K562 (cell line): ENCODE data around the gene MRPL27. TPM values are rescaled to one million over a fixed set of nuclear protein-coding genes. Genes with fewer than 3 reads are reported as not detected.
A peak's percentile ranks its signal among the peaks of the same experiment; 100 is the strongest.

Source experiments
- EP400 ChIP-seq: fragments of 450-650 bp; IDR thresholded peaks from 2 replicates; pipeline ENCODE4 v1.6.1; 2017; ENCODE audit warnings: antibody characterized with exemption, mild to moderate bottlenecking, moderate library complexity
- HNRNPH1 ChIP-seq: fragments of 200-400 bp; formaldehyde crosslinking; optimal IDR thresholded peaks from 2 replicates; pipeline ENCODE3; 2017; ENCODE audit warnings: low read depth, mild to moderate bottlenecking, low read length, moderate library complexity
- PHF21A ChIP-seq: fragments of 450-650 bp; IDR thresholded peaks from 2 replicates; pipeline ENCODE4 v1.6.1; 2017; ENCODE audit warnings: low read depth, borderline replicate concordance
- TAF1 ChIP-seq: IDR thresholded peaks from 2 replicates; pipeline ENCODE4 v1.6.1; 2011; ENCODE audit warnings: mild to moderate bottlenecking, low read length, moderate library complexity; ENCODE audit not compliant: insufficient read depth, control insufficient read depth, severe bottlenecking; ENCODE audit errors: extremely low read depth
- XRCC5 ChIP-seq: fragments of 200-400 bp; formaldehyde crosslinking; IDR thresholded peaks from 2 replicates; pipeline ENCODE4 v1.6.1; 2017; ENCODE audit warnings: low read depth, mild to moderate bottlenecking, low read length
- ZNF431 ChIP-seq: sonication (generic); formaldehyde crosslinking; IDR thresholded peaks from 2 replicates; pipeline ENCODE4 v1.8.0; 2022; ENCODE audit warnings: mild to moderate bottlenecking, missing genetic modification reagents
- ZNF586 ChIP-seq: fragments of 450-650 bp; formaldehyde crosslinking; conservative IDR thresholded peaks from 2 replicates; pipeline ENCODE4 v1.4.0; 2020; ENCODE audit warnings: mild to moderate bottlenecking, moderate library complexity
- polyA plus RNA-seq, 8 experiments: library from polyadenylated mRNA; depleted of rRNA in 4 of 8; stranded (reverse) in 5 of 8; unstranded in 3 of 8; fragments of >200 nt; fragmentation: Nextera tagmentation in 2 of 8; fragmentation: Illumina TruSeq in 1 of 8; extraction: Ambion mirVana in 2 of 8; extraction: Trizol in 1 of 8; gene quantifications; 2 replicates each; pipeline versions ENCODE4 v1.2.1 to v1.2.3, GENCODE V29; 2011 to 2014; ENCODE audit warnings: inconsistent platforms in 1 of 8, missing spikeins in 1 of 8
- total RNA-seq, 7 experiments: library from RNA; depleted of rRNA in 6 of 7; stranded (reverse); fragments of >200 nt in 6 of 7; fragmentation: Illumina TruSeq in 2 of 7; extraction: Trizol in 2 of 7; gene quantifications; 2 replicates each; pipeline versions ENCODE4 v1.2.1 to v1.2.3, GENCODE V29; 2011 to 2021; ENCODE audit warnings: low replicate concordance in 1 of 7
- TF ChIP-seq, protein P1 (sequence below): fragments of 200-800 bp; sonication (Bioruptor generic); IDR thresholded peaks from 2 replicates; pipeline ENCODE4 v1.6.1; 2017; ENCODE audit warnings: missing genetic modification characterization, missing compliant biosample characterization
- TF ChIP-seq, protein P2 (sequence below): fragments of 450-650 bp; formaldehyde crosslinking; IDR thresholded peaks from 2 replicates; pipeline ENCODE4 v1.4.0; 2020; ENCODE audit warnings: mild to moderate bottlenecking, mixed read lengths
- TF ChIP-seq, protein P3 (sequence below), 2 experiments: IDR thresholded peaks; 2 replicates each; pipeline ENCODE4 v1.6.1; 2011; ENCODE audit warnings: borderline replicate concordance in 1 of 2, control low read depth in 1 of 2, low read depth in 1 of 2, low read length in 1 of 2, mild to moderate bottlenecking in 1 of 2, mixed read lengths in 1 of 2, moderate library complexity in 1 of 2; ENCODE audit not compliant: insufficient read depth in 1 of 2, insufficient read length in 1 of 2, poor library complexity in 1 of 2, severe bottlenecking in 1 of 2; ENCODE audit errors: extremely low read depth in 1 of 2
- TF ChIP-seq, protein P4 (sequence below): fragments of 450-650 bp; formaldehyde crosslinking; IDR thresholded peaks from 2 replicates; pipeline ENCODE4 v1.4.0; 2022; ENCODE audit warnings: mild to moderate bottlenecking, moderate library complexity
- TF ChIP-seq, protein P5 (sequence below): fragments of 450-650 bp; formaldehyde crosslinking; IDR thresholded peaks from 2 replicates; pipeline ENCODE4 v1.4.0; 2022; ENCODE audit warnings: missing genetic modification characterization
- TF ChIP-seq, protein P6 (sequence below), 2 experiments: IDR thresholded peaks in 1 of 2; conservative IDR thresholded peaks in 1 of 2; 2 replicates each; pipeline ENCODE4 v1.6.1; 2016; ENCODE audit warnings: low read depth in 2 of 2, mild to moderate bottlenecking in 1 of 2, missing compliant biosample characterization in 1 of 2, missing genetic modification characterization in 1 of 2, moderate library complexity in 1 of 2
- TF ChIP-seq, protein P7 (sequence below): fragments of 450-650 bp; IDR thresholded peaks from 2 replicates; pipeline ENCODE4 v1.6.1; 2016; ENCODE audit warnings: missing biosample characterization, missing genetic modification characterization

The MRPL27 gene
- total and polyA plus RNA-seq, 9 of the 15 experiments (the other 6 are each of a cell fraction or from before 2014, with no cell fraction given) = 96.3 to 401 (median 142) TPM

DNA sequence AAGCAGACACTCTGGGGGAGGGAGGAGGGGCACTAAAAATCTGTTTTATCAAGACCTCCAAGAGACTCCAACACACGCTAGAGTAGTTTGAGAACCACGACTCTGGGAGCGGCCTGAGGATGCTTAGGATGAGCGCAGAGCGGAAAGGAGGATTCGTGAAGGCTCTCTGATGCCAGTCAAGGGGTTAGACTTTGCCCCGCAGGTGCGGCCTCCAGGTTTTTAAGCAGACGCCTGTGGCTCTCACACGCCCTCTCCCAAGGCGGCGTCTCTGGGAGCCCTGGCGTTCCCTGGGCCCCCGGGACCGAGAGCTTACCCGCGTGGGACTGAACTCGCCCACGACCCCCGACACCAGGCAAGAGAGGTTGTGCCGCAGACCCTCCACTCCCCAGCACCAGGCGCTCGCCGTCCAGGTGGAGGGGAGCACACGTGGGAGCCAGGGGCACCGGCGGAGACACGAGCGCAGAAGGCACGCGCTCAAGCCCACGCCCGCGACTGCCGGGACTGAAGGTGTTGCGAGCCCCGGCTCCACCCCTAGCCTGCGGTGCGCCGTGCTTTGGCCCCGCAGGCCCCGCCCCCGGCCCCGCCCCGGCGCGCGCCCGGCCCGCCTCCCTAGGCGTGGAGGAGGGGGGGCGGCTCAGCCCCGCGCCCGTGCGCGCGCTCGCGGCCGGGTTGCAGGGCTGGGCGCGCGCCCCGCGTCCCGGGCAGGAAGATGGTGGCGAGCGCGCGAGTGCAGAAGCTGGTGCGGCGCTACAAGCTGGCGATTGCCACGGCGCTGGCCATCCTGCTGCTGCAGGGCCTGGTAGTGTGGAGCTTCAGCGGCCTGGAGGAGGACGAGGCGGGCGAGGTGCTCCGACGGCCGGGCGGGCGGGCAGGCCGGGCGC, 27.3 kb downstream of the MRPL27 start, which contains the start of gene XYLT2 (continued):
- TF ChIP-seq, protein P1, sequence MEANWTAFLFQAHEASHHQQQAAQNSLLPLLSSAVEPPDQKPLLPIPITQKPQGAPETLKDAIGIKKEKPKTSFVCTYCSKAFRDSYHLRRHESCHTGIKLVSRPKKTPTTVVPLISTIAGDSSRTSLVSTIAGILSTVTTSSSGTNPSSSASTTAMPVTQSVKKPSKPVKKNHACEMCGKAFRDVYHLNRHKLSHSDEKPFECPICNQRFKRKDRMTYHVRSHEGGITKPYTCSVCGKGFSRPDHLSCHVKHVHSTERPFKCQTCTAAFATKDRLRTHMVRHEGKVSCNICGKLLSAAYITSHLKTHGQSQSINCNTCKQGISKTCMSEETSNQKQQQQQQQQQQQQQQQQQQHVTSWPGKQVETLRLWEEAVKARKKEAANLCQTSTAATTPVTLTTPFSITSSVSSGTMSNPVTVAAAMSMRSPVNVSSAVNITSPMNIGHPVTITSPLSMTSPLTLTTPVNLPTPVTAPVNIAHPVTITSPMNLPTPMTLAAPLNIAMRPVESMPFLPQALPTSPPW (CRISPR knock-in tag) = peak; percentile 94
- TF ChIP-seq EP400 = peak; percentile 64
- TF ChIP-seq, protein P2, sequence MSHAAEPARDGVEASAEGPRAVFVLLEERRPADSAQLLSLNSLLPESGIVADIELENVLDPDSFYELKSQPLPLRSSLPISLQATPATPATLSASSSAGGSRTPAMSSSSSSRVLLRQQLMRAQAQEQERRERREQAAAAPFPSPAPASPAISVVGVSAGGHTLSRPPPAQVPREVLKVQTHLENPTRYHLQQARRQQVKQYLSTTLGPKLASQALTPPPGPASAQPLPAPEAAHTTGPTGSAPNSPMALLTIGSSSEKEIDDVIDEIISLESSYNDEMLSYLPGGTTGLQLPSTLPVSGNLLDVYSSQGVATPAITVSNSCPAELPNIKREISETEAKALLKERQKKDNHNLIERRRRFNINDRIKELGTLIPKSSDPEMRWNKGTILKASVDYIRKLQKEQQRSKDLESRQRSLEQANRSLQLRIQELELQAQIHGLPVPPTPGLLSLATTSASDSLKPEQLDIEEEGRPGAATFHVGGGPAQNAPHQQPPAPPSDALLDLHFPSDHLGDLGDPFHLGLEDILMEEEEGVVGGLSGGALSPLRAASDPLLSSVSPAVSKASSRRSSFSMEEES (CRISPR knock-in tag) = no peak
- TF ChIP-seq TAF1 = peak; percentile 55
- no peak for TF ChIP-seq XRCC5
- TF ChIP-seq, protein P3, sequence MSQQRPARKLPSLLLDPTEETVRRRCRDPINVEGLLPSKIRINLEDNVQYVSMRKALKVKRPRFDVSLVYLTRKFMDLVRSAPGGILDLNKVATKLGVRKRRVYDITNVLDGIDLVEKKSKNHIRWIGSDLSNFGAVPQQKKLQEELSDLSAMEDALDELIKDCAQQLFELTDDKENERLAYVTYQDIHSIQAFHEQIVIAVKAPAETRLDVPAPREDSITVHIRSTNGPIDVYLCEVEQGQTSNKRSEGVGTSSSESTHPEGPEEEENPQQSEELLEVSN (IDR thresholded peaks at IDR 0.05; ENCODE audit: borderline replicate concordance in 1 of 2, extremely low read depth in 1 of 2, insufficient read depth in 1 of 2, insufficient read length in 1 of 2, low read depth in 1 of 2, low read length in 1 of 2, poor library complexity in 1 of 2, severe bottlenecking in 1 of 2) = peak; percentile 79 to 96
- TF ChIP-seq, protein P4, sequence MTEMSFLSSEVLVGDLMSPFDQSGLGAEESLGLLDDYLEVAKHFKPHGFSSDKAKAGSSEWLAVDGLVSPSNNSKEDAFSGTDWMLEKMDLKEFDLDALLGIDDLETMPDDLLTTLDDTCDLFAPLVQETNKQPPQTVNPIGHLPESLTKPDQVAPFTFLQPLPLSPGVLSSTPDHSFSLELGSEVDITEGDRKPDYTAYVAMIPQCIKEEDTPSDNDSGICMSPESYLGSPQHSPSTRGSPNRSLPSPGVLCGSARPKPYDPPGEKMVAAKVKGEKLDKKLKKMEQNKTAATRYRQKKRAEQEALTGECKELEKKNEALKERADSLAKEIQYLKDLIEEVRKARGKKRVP (CRISPR knock-in tag) = no peak
- TF ChIP-seq, protein P5, sequence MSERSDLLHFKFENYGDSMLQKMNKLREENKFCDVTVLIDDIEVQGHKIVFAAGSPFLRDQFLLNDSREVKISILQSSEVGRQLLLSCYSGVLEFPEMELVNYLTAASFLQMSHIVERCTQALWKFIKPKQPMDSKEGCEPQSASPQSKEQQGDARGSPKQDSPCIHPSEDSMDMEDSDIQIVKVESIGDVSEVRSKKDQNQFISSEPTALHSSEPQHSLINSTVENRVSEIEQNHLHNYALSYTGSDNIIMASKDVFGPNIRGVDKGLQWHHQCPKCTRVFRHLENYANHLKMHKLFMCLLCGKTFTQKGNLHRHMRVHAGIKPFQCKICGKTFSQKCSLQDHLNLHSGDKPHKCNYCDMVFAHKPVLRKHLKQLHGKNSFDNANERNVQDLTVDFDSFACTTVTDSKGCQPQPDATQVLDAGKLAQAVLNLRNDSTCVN = no peak
- no peak for TF ChIP-seq ZNF586 (CRISPR knock-in tag)
- no peak for TF ChIP-seq ZNF431 (CRISPR knock-in tag)
- TF ChIP-seq, protein P6, sequence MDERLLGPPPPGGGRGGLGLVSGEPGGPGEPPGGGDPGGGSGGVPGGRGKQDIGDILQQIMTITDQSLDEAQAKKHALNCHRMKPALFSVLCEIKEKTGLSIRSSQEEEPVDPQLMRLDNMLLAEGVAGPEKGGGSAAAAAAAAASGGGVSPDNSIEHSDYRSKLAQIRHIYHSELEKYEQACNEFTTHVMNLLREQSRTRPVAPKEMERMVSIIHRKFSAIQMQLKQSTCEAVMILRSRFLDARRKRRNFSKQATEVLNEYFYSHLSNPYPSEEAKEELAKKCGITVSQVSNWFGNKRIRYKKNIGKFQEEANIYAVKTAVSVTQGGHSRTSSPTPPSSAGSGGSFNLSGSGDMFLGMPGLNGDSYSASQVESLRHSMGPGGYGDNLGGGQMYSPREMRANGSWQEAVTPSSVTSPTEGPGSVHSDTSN (CRISPR knock-in tag; IDR thresholded peaks at IDR 0.05; ENCODE audit: low read depth) = no peak
- TF ChIP-seq, protein P6 (tag; conservative IDR thresholded peaks at IDR 0.05; ENCODE audit: low read depth) = no peak
- no peak for TF ChIP-seq PHF21A
- TF ChIP-seq HNRNPH1 = no peak
- TF ChIP-seq, protein P7, sequence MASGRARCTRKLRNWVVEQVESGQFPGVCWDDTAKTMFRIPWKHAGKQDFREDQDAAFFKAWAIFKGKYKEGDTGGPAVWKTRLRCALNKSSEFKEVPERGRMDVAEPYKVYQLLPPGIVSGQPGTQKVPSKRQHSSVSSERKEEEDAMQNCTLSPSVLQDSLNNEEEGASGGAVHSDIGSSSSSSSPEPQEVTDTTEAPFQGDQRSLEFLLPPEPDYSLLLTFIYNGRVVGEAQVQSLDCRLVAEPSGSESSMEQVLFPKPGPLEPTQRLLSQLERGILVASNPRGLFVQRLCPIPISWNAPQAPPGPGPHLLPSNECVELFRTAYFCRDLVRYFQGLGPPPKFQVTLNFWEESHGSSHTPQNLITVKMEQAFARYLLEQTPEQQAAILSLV (tag) = no peak
